Stomach smooth muscle (tissue), 2 donors: ENCODE results near the gene STH.

ENCODE experiments used
- H3K27ac ChIP-seq: one replicate; pipeline ENCODE4 v1.7.0; 2013; ENCODE audit warnings: mild to moderate bottlenecking, low read length, inconsistent platforms
- H3K27me3 ChIP-seq, 2 donors: one replicate each; pipeline ENCODE4 v1.7.0; 2013; ENCODE audit warnings: low read length in 2 of 2; ENCODE audit not compliant: insufficient read depth in 2 of 2, control insufficient read depth in 1 of 2
- H3K36me3 ChIP-seq, 2 donors: one replicate each; pipeline ENCODE4 v1.7.0; 2013; ENCODE audit warnings: low read length in 2 of 2; ENCODE audit not compliant: control insufficient read depth in 2 of 2, insufficient read depth in 2 of 2
- H3K4me1 ChIP-seq: one replicate; pipeline ENCODE4 v1.7.0; 2013; ENCODE audit warnings: low read length; ENCODE audit not compliant: control insufficient read depth, insufficient read depth
- H3K4me3 ChIP-seq, 2 donors: one replicate each; pipeline ENCODE4 v1.7.0; 2013; ENCODE audit warnings: low read length in 2 of 2
- H3K9ac ChIP-seq, 2 donors: one replicate each; pipeline ENCODE4 v1.7.0; 2013; ENCODE audit warnings: low read length in 2 of 2, mild to moderate bottlenecking in 1 of 2
- H3K9me3 ChIP-seq, 2 donors: one replicate each; pipeline ENCODE4 v1.7.0; 2013; ENCODE audit warnings: low read length in 2 of 2; ENCODE audit not compliant: control insufficient read depth in 2 of 2
- donor health status: healthy.
- donor health status: Pancreatic carcinoma.

Gene STH

GRCh38 chr17:46044989-46045388, 45.9 kb downstream of the STH start:
- no peak overlapping the region for H3K4me3 ChIP-seq
- peaks cover 9% of the 10 kb centered on the region for H3K4me1 ChIP-seq
- no peak overlapping the region for H3K27ac ChIP-seq
- no peaks in the 10 kb centered on the region for H3K27me3 ChIP-seq
- H3K9me3 ChIP-seq, result no peaks in the 10 kb centered on the region
- peak overlapping the region in 1 of 2 donors; percentile 40 for H3K9ac ChIP-seq
- H3K36me3 ChIP-seq, result peaks cover 14 to 27% of the 10 kb centered on the region in 2 donors

- H3K27ac ChIP-seq, result no peak overlapping the region
- H3K4me3 ChIP-seq, result no peak overlapping the region
- H3K9me3 ChIP-seq, result no peaks in the 10 kb centered on the region
- H3K36me3 ChIP-seq, result peaks cover 19 to 33% of the 10 kb centered on the region in 2 donors
- no peaks in the 10 kb centered on the region for H3K27me3 ChIP-seq
- no peak overlapping the region for H3K9ac ChIP-seq
- H3K4me1 ChIP-seq, result peaks cover 9% of the 10 kb centered on the region
Measured at GRCh38 chr17:46045639-46046038, 46.6 kb downstream of the STH start.

- H3K27me3 ChIP-seq, result no peaks in the 10 kb centered on the region
- H3K27ac ChIP-seq, result no peak overlapping the region
- no peak overlapping the region for H3K9ac ChIP-seq
- H3K4me3 ChIP-seq, result no peak overlapping the region
- no peaks in the 10 kb centered on the region for H3K9me3 ChIP-seq
- H3K36me3 ChIP-seq, result peaks cover 19 to 33% of the 10 kb centered on the region in 2 donors
- peaks cover 9% of the 10 kb centered on the region for H3K4me1 ChIP-seq
Measured at GRCh38 chr17:46046957-46047356, 47.9 kb downstream of the STH start.

GRCh38 chr17:46047398-46047797, 48.3 kb downstream of the STH start:
- H3K4me1 ChIP-seq, result peaks cover 9% of the 10 kb centered on the region
- H3K9ac ChIP-seq, result no peak overlapping the region
- H3K27ac ChIP-seq, result no peak overlapping the region
- H3K27me3 ChIP-seq, result no peaks in the 10 kb centered on the region
- H3K9me3 ChIP-seq, result no peaks in the 10 kb centered on the region
- H3K36me3 ChIP-seq, result peaks cover 19 to 33% of the 10 kb centered on the region in 2 donors
- no peak overlapping the region for H3K4me3 ChIP-seq

- Histone ChIP-seq H3K36me3 (peaks cover 19 to 33% of the 10 kb centered on the region in 2 donors), H3K27ac (no peak overlapping the region), H3K27me3 (no peaks in the 10 kb centered on the region), H3K9me3 (no peaks in the 10 kb centered on the region), H3K9ac (no peak overlapping the region), H3K4me3 (no peak overlapping the region), H3K4me1 (peaks cover 9% of the 10 kb centered on the region)
Measured at GRCh38 chr17:46047856-46048255, 48.8 kb downstream of the STH start.
